Measurements from ENCODE around the gene SP8. TPM values are rescaled to one million over a fixed set of nuclear protein-coding genes. Genes with fewer than 3 reads are reported as not detected.
"Not testable (repeated sequence)": the region's sequence is repeated elsewhere in the genome, so short reads cannot be mapped to it uniquely, and the experiment has no call there.

The SP8 gene
- not detected for total RNA-seq

GRCh38 chr7:20786779-20787659 lies at the start of gene SP8:
SP8 (minus strand) TSS chr7:20786886; CDS start chr7:20786798, 88 bp downstream.
- Histone ChIP-seq H3K9me3 (no peaks in the 10 kb centered on the region), H3K4me3 (peak within 1 kb of the TSS; percentile 63), H3K36me3 (no peaks in the 10 kb centered on the region), H3K4me1 (ENCODE audit: control insufficient read depth in 1 of 2, low read depth in 2 of 2) (peaks cover 25 to 35% of the 10 kb centered on the region in 2 donors), H3K27me3 (replicated peaks; ENCODE audit: insufficient read depth) (peaks cover 42% of the 10 kb centered on the region), H3K27ac (no peak within 1 kb of the TSS)
- ATAC-seq (ENCODE audit: insufficient number of reproducible peaks, low FRiP score, low read depth) (no peak), DNase-seq (ENCODE audit: low spot score) (no peak)
- TF ChIP-seq CTCF (IDR thresholded peaks at IDR 0.05) = no peak

DNA sequence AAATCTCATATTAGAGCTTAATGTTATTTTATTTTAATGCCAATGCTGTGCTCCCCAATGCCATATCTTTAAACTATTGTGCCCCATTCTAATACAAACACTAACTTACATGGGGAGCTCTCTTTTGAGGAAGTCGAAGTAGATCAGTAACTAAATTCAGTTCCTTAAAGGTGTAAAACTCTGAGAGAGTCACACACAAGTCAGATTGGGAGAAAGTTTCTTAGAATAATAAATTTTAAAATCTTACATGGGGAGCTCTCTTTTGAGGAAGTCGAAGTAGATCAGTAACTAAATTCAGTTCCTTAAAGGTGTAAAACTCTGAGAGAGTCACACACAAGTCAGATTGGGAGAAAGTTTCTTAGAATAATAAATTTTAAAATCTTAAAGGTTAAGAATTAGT lies 49.7 kb upstream of the SP8 start:
- H3K27me3 ChIP-seq (replicated peaks; ENCODE audit: insufficient read depth); H3K4me3 ChIP-seq: not testable (repeated sequence)

DNA sequence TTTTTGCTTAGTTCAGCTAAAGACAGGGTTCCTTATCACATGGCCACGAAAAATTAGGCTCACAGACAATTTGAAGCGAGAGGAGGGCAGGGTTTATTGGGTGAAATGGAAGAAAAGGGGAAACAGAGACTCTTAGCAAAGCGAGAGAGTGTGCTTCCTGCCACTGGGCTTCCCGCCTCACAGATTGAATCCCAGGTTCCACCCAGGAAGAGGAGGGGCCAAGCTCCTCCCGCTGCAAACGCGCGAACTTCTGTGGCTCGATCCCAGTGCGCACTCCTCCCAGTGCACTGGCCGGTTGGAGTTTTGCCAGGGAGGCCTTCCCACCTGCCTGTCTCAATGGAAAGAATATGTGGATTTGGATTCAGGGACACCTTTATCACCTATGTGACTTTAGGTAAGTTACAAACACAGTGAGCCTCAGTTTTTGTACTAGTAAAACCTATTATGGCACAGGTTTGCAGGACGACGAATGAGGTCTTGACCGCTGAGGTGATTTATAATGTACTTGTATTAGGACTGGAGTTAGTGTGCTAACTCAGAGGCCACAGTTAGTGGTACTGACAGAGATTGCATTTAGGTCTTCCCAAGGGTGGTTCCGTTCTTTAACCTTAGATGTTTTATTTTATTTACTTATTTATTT lies 48.5 kb upstream of the SP8 start:
- Histone ChIP-seq H3K27ac (no peak overlapping the region), H3K27me3 (replicated peaks; ENCODE audit: insufficient read depth) (no peaks in the 10 kb centered on the region), H3K4me1 (ENCODE audit: control insufficient read depth in 1 of 2, low read depth in 2 of 2) (no peaks in the 10 kb centered on the region), H3K36me3 (no peaks in the 10 kb centered on the region), H3K4me3 (no peak overlapping the region), H3K9me3 (no peaks in the 10 kb centered on the region)
- DNase-seq (ENCODE audit: low spot score) (no peak), ATAC-seq (ENCODE audit: insufficient number of reproducible peaks, low FRiP score, low read depth) (no peak)
- no peak for TF ChIP-seq CTCF (IDR thresholded peaks at IDR 0.05)

More for the DNA sequence above, 49.7 kb upstream of the SP8 start:
- H3K9me3 ChIP-seq; H3K4me1 ChIP-seq (ENCODE audit: control insufficient read depth in 1 of 2, low read depth in 2 of 2); H3K36me3 ChIP-seq; H3K27ac ChIP-seq; ATAC-seq (ENCODE audit: insufficient number of reproducible peaks, low FRiP score, low read depth); DNase-seq (ENCODE audit: low spot score): not testable (repeated sequence)

DNA sequence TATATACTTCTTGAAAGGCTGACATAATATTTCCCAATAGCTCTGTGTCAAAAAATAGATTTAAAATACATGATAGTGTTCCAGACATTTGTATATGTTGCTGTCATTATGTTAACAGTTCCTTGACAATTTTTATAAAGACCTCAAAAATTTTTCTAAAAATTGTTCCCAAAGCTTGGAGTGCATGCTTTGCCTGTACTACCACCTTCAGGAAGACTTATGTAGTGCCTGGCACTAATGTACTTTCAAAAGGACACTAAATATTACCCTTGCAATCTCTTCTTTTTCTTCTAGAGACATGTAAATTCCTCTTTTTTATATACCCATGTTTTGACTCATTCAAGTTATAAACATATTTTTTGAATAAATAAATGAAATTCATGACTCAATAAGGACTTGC lies 48.0 kb upstream of the SP8 start:
- Histone ChIP-seq H3K27me3 (replicated peaks; ENCODE audit: insufficient read depth) (no peaks in the 10 kb centered on the region), H3K36me3 (no peaks in the 10 kb centered on the region), H3K4me1 (ENCODE audit: control insufficient read depth in 1 of 2, low read depth in 2 of 2) (no peaks in the 10 kb centered on the region), H3K27ac (no peak overlapping the region), H3K9me3 (no peaks in the 10 kb centered on the region), H3K4me3 (no peak overlapping the region)
- no peak for DNase-seq (ENCODE audit: low spot score)
- no peak for TF ChIP-seq CTCF (IDR thresholded peaks at IDR 0.05)
- ATAC-seq (ENCODE audit: insufficient number of reproducible peaks, low FRiP score, low read depth) = no peak

DNA sequence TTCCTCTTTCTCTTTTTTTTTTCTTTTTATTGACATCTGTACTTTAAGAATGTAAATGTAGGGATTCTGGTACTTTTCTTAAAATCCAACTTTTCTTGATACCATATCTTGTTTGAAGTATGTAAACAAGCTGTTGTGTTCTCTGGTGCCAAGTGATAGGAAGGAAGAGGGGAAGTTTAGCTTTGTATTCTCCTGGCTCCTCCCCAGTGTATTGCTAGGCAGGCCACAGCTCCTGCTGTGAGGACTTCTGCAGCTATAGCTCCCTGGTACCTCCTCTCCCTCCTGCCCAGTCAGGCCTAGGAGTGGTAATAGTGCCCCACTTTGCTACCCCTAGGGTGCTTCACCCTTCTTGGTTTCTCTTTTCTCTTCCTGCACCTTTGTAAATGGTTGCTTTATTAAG lies 45.3 kb upstream of the SP8 start:
- Histone ChIP-seq H3K4me1 (ENCODE audit: control insufficient read depth in 1 of 2, low read depth in 2 of 2) (no peaks in the 10 kb centered on the region), H3K27me3 (replicated peaks; ENCODE audit: insufficient read depth) (no peaks in the 10 kb centered on the region), H3K4me3 (no peak overlapping the region), H3K9me3 (no peaks in the 10 kb centered on the region), H3K27ac (no peak overlapping the region), H3K36me3 (no peaks in the 10 kb centered on the region)
- ATAC-seq (ENCODE audit: insufficient number of reproducible peaks, low FRiP score, low read depth) (no peak), DNase-seq (ENCODE audit: low spot score) (no peak)
- TF ChIP-seq CTCF (IDR thresholded peaks at IDR 0.05) = no peak
